Upper lobe of left lung (tissue), 6 donors: ENCODE measurements around the gene DOCK4. TPM values are rescaled to one million over a fixed set of nuclear protein-coding genes. Genes with fewer than 3 reads are reported as not detected.
A peak's percentile ranks its signal among the peaks of the same experiment; 100 is the strongest.

Source experiments
- ATAC-seq, 2 donors: fragments of 200-7000 bp; cut with Tn5 transposase; one replicate each; pipeline ENCODE4 v1.9.1; 2022; ENCODE audit warnings: mild to moderate bottlenecking in 2 of 2, moderate library complexity in 2 of 2; ENCODE audit not compliant: low FRiP score in 2 of 2
- DNase-seq, 2 donors: peaks; one replicate each; pipeline ENCODE4 v3.0.0-alpha.2; 2019 to 2020
- H3K27ac ChIP-seq, 4 donors: fragments of 200-600 bp; sonication (generic); one replicate each; pipeline ENCODE4 v1.5.1; 2016 to 2019
- H3K27me3 ChIP-seq, 4 donors: fragments of 200-600 bp; sonication (generic); one replicate each; pipeline ENCODE4 v1.5.1; 2017 to 2019
- H3K36me3 ChIP-seq, 4 donors: fragments of 200-600 bp; sonication (generic); one replicate each; pipeline ENCODE4 v1.5.1; 2016 to 2019
- H3K4me1 ChIP-seq, 4 donors: fragments of 200-600 bp; sonication (generic); one replicate each; pipeline ENCODE4 v1.5.1; 2018 to 2019
- H3K4me3 ChIP-seq, 4 donors: fragments of 200-600 bp; sonication (generic); one replicate each; pipeline ENCODE4 v1.5.1; 2017 to 2019; ENCODE audit warnings: mild to moderate bottlenecking in 2 of 4, moderate library complexity in 1 of 4
- H3K9me3 ChIP-seq, 4 donors: fragments of 200-600 bp; sonication (generic); one replicate each; pipeline ENCODE4 v1.5.1; 2018 to 2019
- CTCF ChIP-seq, 6 experiments: fragments of 450-650 bp in 4 of 6; fragments of 200-600 bp in 2 of 6; sonication (generic) in 2 of 6; IDR thresholded peaks; one replicate each; pipeline ENCODE4 v1.5.1; 2016 to 2019; ENCODE audit warnings: antibody characterized with exemption in 6 of 6
- EP300 ChIP-seq, 4 donors: sonication (generic); formaldehyde crosslinking; IDR thresholded peaks; one replicate each; pipeline ENCODE4 v1.5.1; 2017; ENCODE audit warnings: antibody characterized with exemption in 4 of 4, control low read depth in 2 of 4
- POLR2A ChIP-seq, 4 donors: fragments of 450-650 bp; IDR thresholded peaks; one replicate each; pipeline ENCODE4 v1.5.1; 2016 to 2017; ENCODE audit warnings: antibody characterized with exemption in 4 of 4, mild to moderate bottlenecking in 2 of 4
- POLR2AphosphoS5 ChIP-seq, 2 donors: sonication (generic); formaldehyde crosslinking; IDR thresholded peaks; one replicate each; pipeline ENCODE4 v1.5.1; 2017; ENCODE audit warnings: antibody characterized with exemption in 2 of 2
- WGBS, 2 donors: methylation state at CpG; one replicate each; pipeline ENCODE4 v1.1.5; 2017 to 2018; 5-methylcytosine and 5-hydroxymethylcytosine counted together
- total RNA-seq, 6 donors: library from RNA; depleted of rRNA in 4 of 6; stranded (reverse); fragments of >200 nt in 4 of 6; gene quantifications; one replicate each; pipeline versions ENCODE4 v1.1.0 to v1.2.1, GENCODE V29; 2016 to 2021
- donor health status: DM: no; HTN: no; CAD: no; lungs with moderate emphysema.
- donor health status: DM: no; HTN: yes; CAD: no; lungs with severe emphysema.

The DOCK4 gene
- total RNA-seq, 6 donors from 2014 or later: 53.6 to 166 (median 100) TPM

- Histone ChIP-seq H3K27ac (peak overlapping the region in 1 of 4 donors; percentile 14), H3K4me3 (no peak overlapping the region), H3K4me1 (peaks cover 0 to 5% (median 4%) of the 10 kb centered on the region in 4 donors), H3K36me3 (peaks cover 0 to 54% (median 7%) of the 10 kb centered on the region in 4 donors), H3K9me3 (no peaks in the 10 kb centered on the region), H3K27me3 (no peaks in the 10 kb centered on the region)
- WGBS, 2 donors: 64 to 70% methylated on average over 4 of the region's 4 CpGs
- DNase-seq: no peak
- ATAC-seq: no peak
- no peak for TF ChIP-seq POLR2AphosphoS5 (IDR thresholded peaks at IDR 0.05)
- no peak for TF ChIP-seq POLR2A (IDR thresholded peaks at IDR 0.05)
- TF ChIP-seq EP300 (IDR thresholded peaks at IDR 0.05): no peak
- no peak for TF ChIP-seq CTCF (IDR thresholded peaks at IDR 0.05)
Measured at GRCh38 chr7:111750228-111750627, 456.0 kb downstream of the DOCK4 start.

DNA sequence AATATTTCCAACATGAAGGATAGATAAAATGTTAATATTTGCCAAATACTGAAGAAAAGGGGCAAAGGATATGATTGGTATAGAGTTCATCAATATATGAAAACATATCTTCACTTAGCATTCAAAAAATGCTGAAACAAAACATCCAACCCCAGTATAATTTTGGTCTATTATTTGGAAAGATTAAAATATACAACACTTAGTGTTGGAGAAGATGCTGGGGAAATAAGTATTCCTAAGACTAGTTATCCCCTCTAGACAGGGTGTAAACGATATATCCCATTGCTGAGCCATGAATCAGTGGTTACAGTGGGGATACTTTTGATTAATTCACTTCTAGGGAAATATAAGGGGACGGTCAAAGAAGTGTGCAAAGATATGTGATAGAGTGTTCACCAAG is 456.6 kb downstream of the DOCK4 start:
- peaks cover 0 to 4% (median 0%) of the 10 kb centered on the region in 4 donors for H3K4me1 ChIP-seq
- no peak overlapping the region for H3K27ac ChIP-seq
- 97 to 98% methylated on average over 2 of the region's 2 CpGs for WGBS, 2 donors
- no peak for TF ChIP-seq POLR2AphosphoS5 (IDR thresholded peaks at IDR 0.05)
- no peak for TF ChIP-seq CTCF (IDR thresholded peaks at IDR 0.05)
- no peak for TF ChIP-seq POLR2A (IDR thresholded peaks at IDR 0.05)
- TF ChIP-seq EP300 (IDR thresholded peaks at IDR 0.05): no peak
- no peak for DNase-seq
- no peak for ATAC-seq
- H3K4me3 ChIP-seq: no peak overlapping the region
- no peaks in the 10 kb centered on the region for H3K9me3 ChIP-seq
- H3K36me3 ChIP-seq: peaks cover 0 to 54% (median 6%) of the 10 kb centered on the region in 4 donors
- no peaks in the 10 kb centered on the region for H3K27me3 ChIP-seq

GRCh38 chr7:111747718-111748117 is 458.5 kb downstream of the DOCK4 start:
- Histone ChIP-seq H3K36me3 (peaks cover 0 to 57% (median 16%) of the 10 kb centered on the region in 4 donors), H3K4me3 (no peak overlapping the region), H3K9me3 (no peaks in the 10 kb centered on the region), H3K27ac (no peak overlapping the region), H3K4me1 (no peaks in the 10 kb centered on the region), H3K27me3 (no peaks in the 10 kb centered on the region)
- ATAC-seq (no peak), DNase-seq (no peak)
- TF ChIP-seq POLR2A (IDR thresholded peaks at IDR 0.05): no peak
- no peak for TF ChIP-seq CTCF (IDR thresholded peaks at IDR 0.05)
- no peak for TF ChIP-seq POLR2AphosphoS5 (IDR thresholded peaks at IDR 0.05)
- TF ChIP-seq EP300 (IDR thresholded peaks at IDR 0.05): no peak

DNA sequence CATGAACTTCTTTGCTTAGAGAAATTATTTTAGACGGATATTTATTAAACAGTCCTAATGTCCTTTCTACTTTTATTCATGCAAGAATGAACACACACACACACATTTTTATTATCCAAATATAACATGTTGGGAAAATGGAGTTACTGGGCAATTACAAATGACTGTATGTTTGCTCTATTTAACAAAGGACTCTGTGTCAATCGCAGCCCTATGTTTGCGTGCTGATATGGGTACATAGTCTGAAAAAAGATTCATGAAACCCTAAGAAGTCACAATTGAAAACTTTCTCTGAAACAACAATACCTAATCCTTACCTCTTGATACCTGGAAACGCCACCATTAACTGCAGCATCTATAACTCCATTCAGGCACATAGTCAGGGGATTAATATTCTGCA is 459.2 kb downstream of the DOCK4 start:
- Histone ChIP-seq H3K4me1 (no peaks in the 10 kb centered on the region), H3K27me3 (no peaks in the 10 kb centered on the region), H3K36me3 (peaks cover 0 to 65% (median 16%) of the 10 kb centered on the region in 4 donors), H3K4me3 (no peak overlapping the region), H3K27ac (no peak overlapping the region), H3K9me3 (no peaks in the 10 kb centered on the region)
- DNase-seq (no peak), ATAC-seq (no peak)
- 86% methylated on average over 4 of the region's 4 CpGs for WGBS, 2 donors
- TF ChIP-seq POLR2AphosphoS5 (IDR thresholded peaks at IDR 0.05) (no peak), POLR2A (IDR thresholded peaks at IDR 0.05) (no peak), EP300 (IDR thresholded peaks at IDR 0.05) (no peak), CTCF (IDR thresholded peaks at IDR 0.05) (no peak)

GRCh38 chr7:111744501-111745155 is 461.6 kb downstream of the DOCK4 start:
- H3K36me3 ChIP-seq: peaks cover 0 to 72% (median 25%) of the 10 kb centered on the region in 4 donors
- 68 to 90% methylated on average over 2 of the region's 2 CpGs for WGBS, 2 donors
- no peaks in the 10 kb centered on the region for H3K4me1 ChIP-seq
- ATAC-seq: peak in 1 of 2 donors; percentile 42
- no peak for DNase-seq
- H3K27ac ChIP-seq: no peak overlapping the region
- no peak overlapping the region for H3K4me3 ChIP-seq
- no peak for TF ChIP-seq EP300 (IDR thresholded peaks at IDR 0.05)
- no peak for TF ChIP-seq POLR2AphosphoS5 (IDR thresholded peaks at IDR 0.05)
- TF ChIP-seq POLR2A (IDR thresholded peaks at IDR 0.05): no peak
- no peak for TF ChIP-seq CTCF (IDR thresholded peaks at IDR 0.05)
- no peaks in the 10 kb centered on the region for H3K27me3 ChIP-seq
- H3K9me3 ChIP-seq: no peaks in the 10 kb centered on the region
